Measurements from ENCODE around the gene FSTL1.

FSTL1 gene

DNA sequence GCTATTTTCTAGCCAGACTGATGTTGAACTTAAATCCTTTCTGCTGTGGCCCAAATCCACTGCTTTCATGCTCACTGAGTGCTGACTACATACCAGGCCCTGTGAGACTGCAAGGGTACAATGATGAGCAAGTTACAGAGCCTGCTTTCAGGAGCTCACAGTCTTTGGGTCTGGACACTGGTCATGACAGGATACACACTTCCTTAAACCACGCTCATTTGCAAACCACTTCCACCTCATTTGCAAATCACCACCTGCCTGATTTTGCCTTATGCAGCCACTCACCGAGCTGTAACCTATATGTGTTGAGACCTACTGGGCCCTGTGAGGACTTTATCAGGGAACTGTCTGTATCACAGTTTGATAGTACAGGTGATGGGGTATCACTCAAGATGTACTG is 51.4 kb downstream of the FSTL1 start:
- no peak overlapping the region for H2AFZ ChIP-seq (ENCODE audit: low read length)
- H3F3A ChIP-seq (ENCODE audit: insufficient read depth, low read length): no peaks in the 10 kb centered on the region
- no peak overlapping the region for H3K4me2 ChIP-seq (ENCODE audit: low read length)
- no peak overlapping the region for H3K27ac ChIP-seq (ENCODE audit: low read depth, low read length, poor library complexity, severe bottlenecking)
- peaks cover 6% of the 10 kb centered on the region for H3K4me1 ChIP-seq (ENCODE audit: insufficient read depth, low read length, severe bottlenecking)
- no peaks in the 10 kb centered on the region for H3K36me3 ChIP-seq (ENCODE audit: insufficient read depth, low read length)
- no peak overlapping the region for H3K4me3 ChIP-seq (ENCODE audit: low read depth, low read length, poor library complexity, severe bottlenecking)
- no peak overlapping the region for H3K9ac ChIP-seq (ENCODE audit: low read length)
- H4K20me1 ChIP-seq (ENCODE audit: insufficient read depth, low read length): no peaks in the 10 kb centered on the region
- no peaks in the 10 kb centered on the region for H3K9me3 ChIP-seq (ENCODE audit: low read length)
- H3K27me3 ChIP-seq (ENCODE audit: insufficient read depth, low read length): peaks cover 10% of the 10 kb centered on the region
- no peaks in the 10 kb centered on the region for H3K79me2 ChIP-seq (ENCODE audit: insufficient read depth, low read length)
- no peaks in the 10 kb centered on the region for H3K9me2 ChIP-seq (ENCODE audit: low read depth, low read length)
- TF ChIP-seq, protein P1, sequence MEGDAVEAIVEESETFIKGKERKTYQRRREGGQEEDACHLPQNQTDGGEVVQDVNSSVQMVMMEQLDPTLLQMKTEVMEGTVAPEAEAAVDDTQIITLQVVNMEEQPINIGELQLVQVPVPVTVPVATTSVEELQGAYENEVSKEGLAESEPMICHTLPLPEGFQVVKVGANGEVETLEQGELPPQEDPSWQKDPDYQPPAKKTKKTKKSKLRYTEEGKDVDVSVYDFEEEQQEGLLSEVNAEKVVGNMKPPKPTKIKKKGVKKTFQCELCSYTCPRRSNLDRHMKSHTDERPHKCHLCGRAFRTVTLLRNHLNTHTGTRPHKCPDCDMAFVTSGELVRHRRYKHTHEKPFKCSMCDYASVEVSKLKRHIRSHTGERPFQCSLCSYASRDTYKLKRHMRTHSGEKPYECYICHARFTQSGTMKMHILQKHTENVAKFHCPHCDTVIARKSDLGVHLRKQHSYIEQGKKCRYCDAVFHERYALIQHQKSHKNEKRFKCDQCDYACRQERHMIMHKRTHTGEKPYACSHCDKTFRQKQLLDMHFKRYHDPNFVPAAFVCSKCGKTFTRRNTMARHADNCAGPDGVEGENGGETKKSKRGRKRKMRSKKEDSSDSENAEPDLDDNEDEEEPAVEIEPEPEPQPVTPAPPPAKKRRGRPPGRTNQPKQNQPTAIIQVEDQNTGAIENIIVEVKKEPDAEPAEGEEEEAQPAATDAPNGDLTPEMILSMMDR (IDR thresholded peaks at IDR 0.05; ENCODE audit: low read length): no peak
- TF ChIP-seq EZH2 (IDR thresholded peaks at IDR 0.05; ENCODE audit: borderline replicate concordance, low read length): no peak

DNA sequence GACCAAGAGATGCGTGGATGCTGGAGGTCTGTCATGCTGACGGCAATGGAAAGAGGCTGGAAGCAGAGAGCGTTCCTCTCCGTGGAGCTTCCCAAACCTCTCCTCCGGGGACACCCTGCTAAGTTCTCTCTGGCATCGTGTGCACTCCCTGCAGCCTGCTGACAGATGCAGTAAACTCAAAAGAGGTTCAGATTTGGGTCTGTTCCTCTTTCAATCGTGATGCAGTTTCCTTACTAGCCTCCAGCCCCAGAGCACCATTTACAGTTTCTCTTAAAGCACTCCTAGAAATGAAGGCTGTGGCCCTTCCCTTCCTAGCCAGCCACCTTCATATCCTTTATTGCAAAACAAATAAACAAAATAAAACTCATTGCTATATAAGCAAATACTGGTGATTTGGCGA is 54.3 kb downstream of the FSTL1 start:
- Histone ChIP-seq H3K27me3 (ENCODE audit: insufficient read depth, low read length) (peaks cover 10% of the 10 kb centered on the region), H3K36me3 (ENCODE audit: insufficient read depth, low read length) (no peaks in the 10 kb centered on the region), H3K4me1 (ENCODE audit: insufficient read depth, low read length, severe bottlenecking) (peaks cover 6% of the 10 kb centered on the region), H3K27ac (ENCODE audit: low read depth, low read length, poor library complexity, severe bottlenecking) (no peak overlapping the region), H3K9me3 (ENCODE audit: low read length) (no peaks in the 10 kb centered on the region), H3K79me2 (ENCODE audit: insufficient read depth, low read length) (no peaks in the 10 kb centered on the region), H2AFZ (ENCODE audit: low read length) (no peak overlapping the region), H3K9ac (ENCODE audit: low read length) (no peak overlapping the region), H3F3A (ENCODE audit: insufficient read depth, low read length) (no peaks in the 10 kb centered on the region), H3K9me2 (ENCODE audit: low read depth, low read length) (no peaks in the 10 kb centered on the region), H3K4me2 (ENCODE audit: low read length) (no peak overlapping the region), H4K20me1 (ENCODE audit: insufficient read depth, low read length) (no peaks in the 10 kb centered on the region), H3K4me3 (ENCODE audit: low read depth, low read length, poor library complexity, severe bottlenecking) (no peak overlapping the region)
- TF ChIP-seq EZH2 (IDR thresholded peaks at IDR 0.05; ENCODE audit: borderline replicate concordance, low read length): no peak
- TF ChIP-seq, protein P1 (IDR thresholded peaks at IDR 0.05; ENCODE audit: low read length): no peak

DNA sequence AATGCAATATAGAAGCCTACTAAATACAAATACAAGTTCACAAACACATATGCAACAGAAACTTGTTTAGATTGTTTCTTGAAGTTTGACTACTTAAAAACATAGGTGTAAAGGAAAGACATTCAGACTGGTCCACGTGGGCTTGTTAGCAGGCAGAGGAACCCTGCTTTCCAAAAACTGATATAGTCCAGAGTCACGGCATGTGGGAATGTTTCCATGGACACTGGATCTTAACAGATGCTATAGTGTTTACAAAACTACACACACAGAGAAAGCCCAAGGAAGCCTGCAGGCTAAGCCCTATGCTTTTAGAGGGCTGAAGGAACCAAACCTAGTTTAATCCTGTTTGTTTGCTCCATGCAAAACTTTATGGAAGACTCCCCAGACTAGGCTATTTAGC is 56.4 kb downstream of the FSTL1 start:
- no peaks in the 10 kb centered on the region for H3K9me3 ChIP-seq (ENCODE audit: low read length)
- H4K20me1 ChIP-seq (ENCODE audit: insufficient read depth, low read length): no peaks in the 10 kb centered on the region
- no peaks in the 10 kb centered on the region for H3F3A ChIP-seq (ENCODE audit: insufficient read depth, low read length)
- no peak overlapping the region for H3K4me2 ChIP-seq (ENCODE audit: low read length)
- H3K9ac ChIP-seq (ENCODE audit: low read length): no peak overlapping the region
- no peaks in the 10 kb centered on the region for H3K36me3 ChIP-seq (ENCODE audit: insufficient read depth, low read length)
- no peak for TF ChIP-seq EZH2 (IDR thresholded peaks at IDR 0.05; ENCODE audit: borderline replicate concordance, low read length)
- TF ChIP-seq, protein P1 (IDR thresholded peaks at IDR 0.05; ENCODE audit: low read length): no peak
- H3K9me2 ChIP-seq (ENCODE audit: low read depth, low read length): no peaks in the 10 kb centered on the region
- no peaks in the 10 kb centered on the region for H3K79me2 ChIP-seq (ENCODE audit: insufficient read depth, low read length)
- no peak overlapping the region for H3K27ac ChIP-seq (ENCODE audit: low read depth, low read length, poor library complexity, severe bottlenecking)
- no peak overlapping the region for H3K4me3 ChIP-seq (ENCODE audit: low read depth, low read length, poor library complexity, severe bottlenecking)
- H3K4me1 ChIP-seq (ENCODE audit: insufficient read depth, low read length, severe bottlenecking): peaks cover 2% of the 10 kb centered on the region
- no peak overlapping the region for H2AFZ ChIP-seq (ENCODE audit: low read length)
- peaks cover 10% of the 10 kb centered on the region for H3K27me3 ChIP-seq (ENCODE audit: insufficient read depth, low read length)

Measured in OCI-LY1 (cell line).